ENCODE results near the gene NOL9.

- peak; percentile 46 to 92 for TF ChIP-seq CTCF (IDR thresholded peaks at IDR 0.05)
- no peak for TF ChIP-seq POLR2A (IDR thresholded peaks at IDR 0.05)
- TF ChIP-seq EP300 (IDR thresholded peaks at IDR 0.05), result no peak
- TF ChIP-seq POLR2AphosphoS5 (IDR thresholded peaks at IDR 0.05), result no peak
Measured at GRCh38 chr1:6475381-6476133, 78.8 kb downstream of the NOL9 start.
